A549 (cell line): Measurements from ENCODE around the gene RPL21. TPM values are rescaled to one million over a fixed set of nuclear protein-coding genes. Genes with fewer than 3 reads are reported as not detected.

Source experiments
- ATAC-seq, 2 experiments: fragments of 200-7000 bp in 1 of 2; fragments of >200 bp in 1 of 2; cut with Nextera tagmentation in 1 of 2; cut with Tn5 transposase in 1 of 2; 3 replicates each; pipeline versions ENCODE4 v1.8.0 to v1.9.1; 2018 to 2020; ENCODE audit warnings: mild to moderate bottlenecking in 1 of 2, moderate library complexity in 1 of 2
- CTCF ChIA-PET: fragments of 300-600 bp; sonication (Branson Sonifier 250); formaldehyde crosslinking; extraction: SDS; loops from one replicate; lab custom pipeline; 2021; ENCODE audit warnings: antibody characterized with exemption, inconsistent platforms; lab: Yijun Ruan, JAX
- POLR2A ChIA-PET: fragments of 350-600 bp; formaldehyde crosslinking; extraction: SDS; loops from one replicate; lab custom pipeline; 2021; ENCODE audit warnings: antibody characterized with exemption, inconsistent platforms; lab: Yijun Ruan, JAX
- DNase-seq, 2 experiments: peaks; one replicate each; pipeline versions ENCODE4 v3.0.0 to v3.0.0-alpha.2; 2011 to 2016; ENCODE audit warnings: low read depth in 1 of 2, low spot score in 1 of 2
- FAIRE-seq: peaks from 2 replicates; lab custom pipeline; 2011; peaks lifted over from hg19 to GRCh38; lab: Jason Lieb, UNC
- H3K27ac ChIP-seq, 2 experiments: fragments of >200 bp; sonication (Bioruptor Twin); formaldehyde crosslinking; 3 replicates each; pipeline ENCODE4 v1.5.1; 2016 to 2017
- H3K4me1 ChIP-seq: fragments of >200 bp; sonication (Bioruptor Twin); formaldehyde crosslinking; 3 replicates; pipeline ENCODE4 v1.6.1; 2016
- H3K4me2 ChIP-seq: fragments of >200 bp; sonication (Bioruptor Twin); formaldehyde crosslinking; 3 replicates; pipeline ENCODE4 v1.6.1; 2016
- H3K4me3 ChIP-seq: fragments of >200 bp; sonication (Bioruptor Twin); formaldehyde crosslinking; 3 replicates; pipeline ENCODE4 v1.5.1; 2016
- H3K9me3 ChIP-seq: fragments of >200 bp; sonication (Bioruptor Twin); formaldehyde crosslinking; 3 replicates; pipeline ENCODE4 v1.6.1; 2016
- CHD4 ChIP-seq: fragments of 200-600 bp; sonication (generic); IDR thresholded peaks from 2 replicates; pipeline ENCODE4 v1.6.1; 2016; ENCODE audit warnings: antibody characterized with exemption, mild to moderate bottlenecking, borderline replicate concordance
- EP300 ChIP-seq, 2 experiments: fragments of >200 bp; sonication (Bioruptor Twin); formaldehyde crosslinking; IDR thresholded peaks; 2 replicates in 1 of 2; 3 replicates in 1 of 2; pipeline ENCODE4 v1.6.1; 2016 to 2017
- FOSL2 ChIP-seq, 2 experiments: fragments of 450-650 bp in 1 of 2; fragments of >200 bp in 1 of 2; sonication (Bioruptor Twin) in 1 of 2; formaldehyde crosslinking; IDR thresholded peaks; 2 replicates each; pipeline versions ENCODE4 v1.5.0 to v1.6.1; 2016 to 2020; ENCODE audit warnings: mild to moderate bottlenecking in 1 of 2, moderate library complexity in 1 of 2
- GATA3 ChIP-seq: IDR thresholded peaks from 2 replicates; pipeline ENCODE4 v1.6.1; 2012; ENCODE audit warnings: borderline replicate concordance
- HDAC2 ChIP-seq: fragments of 200-600 bp; sonication (generic); IDR thresholded peaks from 2 replicates; pipeline ENCODE4 v1.6.1; 2016
- HEYL ChIP-seq: fragments of 250-450 bp; sonication (Bioruptor Pico); IDR thresholded peaks from 2 replicates; pipeline ENCODE4 v1.8.0; 2021; ENCODE audit warnings: mild to moderate bottlenecking, moderate library complexity
- HOXA7 ChIP-seq: fragments of 250-450 bp; sonication (Bioruptor Pico); IDR thresholded peaks from 2 replicates; pipeline ENCODE4 v1.5.0; 2020; ENCODE audit warnings: mild to moderate bottlenecking, moderate library complexity
- JUN ChIP-seq, 2 experiments: fragments of >200 bp; sonication (Bioruptor Twin); formaldehyde crosslinking; IDR thresholded peaks; 2 replicates in 1 of 2; 3 replicates in 1 of 2; pipeline ENCODE4 v1.6.1; 2016 to 2017
- JUNB ChIP-seq: fragments of >200 bp; sonication (Bioruptor Twin); formaldehyde crosslinking; IDR thresholded peaks from 2 replicates; pipeline ENCODE4 v1.6.1; 2016
- NPAS2 ChIP-seq: fragments of 250-450 bp; sonication (Bioruptor Pico); IDR thresholded peaks from 2 replicates; pipeline ENCODE4 v1.8.0; 2022; ENCODE audit warnings: mild to moderate bottlenecking, moderate library complexity, borderline replicate concordance
- PHF8 ChIP-seq: fragments of 200-600 bp; sonication (generic); IDR thresholded peaks from 2 replicates; pipeline ENCODE4 v1.6.1; 2016; ENCODE audit warnings: low read depth, mild to moderate bottlenecking, antibody characterized with exemption, moderate library complexity, borderline replicate concordance
- RARB ChIP-seq: fragments of 250-450 bp; sonication (Bioruptor Pico); IDR thresholded peaks from 2 replicates; pipeline ENCODE4 v1.8.0; 2021; ENCODE audit warnings: mild to moderate bottlenecking, moderate library complexity
- RCOR1 ChIP-seq: fragments of 150-350 bp; IDR thresholded peaks from 2 replicates; pipeline ENCODE4 v1.6.1; 2014; ENCODE audit warnings: antibody characterized with exemption, low read length, low read depth
- RNF2 ChIP-seq: fragments of 200-600 bp; sonication (generic); IDR thresholded peaks from 2 replicates; pipeline ENCODE4 v1.6.1; 2016; ENCODE audit warnings: low read depth, mild to moderate bottlenecking, antibody characterized with exemption, moderate library complexity, borderline replicate concordance
- TFCP2L1 ChIP-seq: fragments of 250-450 bp; sonication (Bioruptor Pico); IDR thresholded peaks from 2 replicates; pipeline ENCODE4 v1.5.0; 2021; ENCODE audit warnings: mild to moderate bottlenecking
- USF2 ChIP-seq: fragments of 450-650 bp; IDR thresholded peaks from 2 replicates; pipeline ENCODE4 v1.6.1; 2014; ENCODE audit warnings: antibody characterized with exemption
- ZC3H11A ChIP-seq: fragments of 450-650 bp; IDR thresholded peaks from 2 replicates; pipeline ENCODE4 v1.6.1; 2014; ENCODE audit warnings: antibody characterized with exemption, mild to moderate bottlenecking
- WGBS: methylation state at CpG from one replicate; pipeline ENCODE4 v1.1.6; 2017; ENCODE audit errors: missing lambda C conversion rate; 5-methylcytosine and 5-hydroxymethylcytosine counted together
- polyA plus RNA-seq, 4 experiments: library from polyadenylated mRNA; depleted of rRNA in 3 of 4; stranded (reverse); fragments of >200 nt; fragmentation: RNase III in 1 of 4; extraction: RNeasy Plus Mini Kit Qiagen cat#74134 plus additional on column Dnase treatment in 1 of 4; gene quantifications; 2 replicates in 3 of 4; 3 replicates in 1 of 4; pipeline ENCODE4 v1.2.3, GENCODE V29; 2011 to 2017
- TF ChIP-seq, protein P1 (sequence below): IDR thresholded peaks from 2 replicates; pipeline ENCODE4 v1.6.1; 2012; ENCODE audit warnings: low read depth, borderline replicate concordance
- TF ChIP-seq, protein P2 (sequence below): fragments of 200-600 bp; sonication (generic); IDR thresholded peaks from 2 replicates; pipeline ENCODE4 v1.6.1; 2016; ENCODE audit warnings: antibody characterized with exemption, mild to moderate bottlenecking, moderate library complexity
- TF ChIP-seq, protein P3 (sequence below): fragments of >200 bp; sonication (Bioruptor Twin); formaldehyde crosslinking; IDR thresholded peaks from 3 replicates; pipeline ENCODE4 v1.5.1; 2016
- TF ChIP-seq, protein P4 (sequence below): fragments of >200 bp; sonication (Bioruptor Twin); formaldehyde crosslinking; IDR thresholded peaks from 3 replicates; pipeline ENCODE4 v1.6.1; 2016

The RPL21 gene
- polyA plus RNA-seq, 2 of the 4 experiments (the other 2 are of a cell fraction), result 1,202 to 1,367 TPM

- DNase-seq (no peak), ATAC-seq (peak; percentile 13 to 27; a peak in 3 of 6 replicates), FAIRE-seq (no peak)
- Histone ChIP-seq H3K4me3 (no peak overlapping the region), H3K4me2 (no peak overlapping the region), H3K9me3 (no peaks in the 10 kb centered on the region), H3K27ac (no peak overlapping the region), H3K4me1 (peaks cover 15% of the 10 kb centered on the region; the same call in 2 of the 3 replicates)
- 88% methylated on average over 2 of the region's 2 CpGs for WGBS
- ChIA-PET POLR2A (no interaction called here), CTCF (no interaction called here)
- TF ChIP-seq JUN (IDR thresholded peaks at IDR 0.05) (no peak), NPAS2 (CRISPR knock-in tag) (no peak), RNF2 (no peak), GATA3 (no peak), HOXA7 (CRISPR knock-in tag) (no peak), PHF8 (no peak), FOSL2 (IDR thresholded peaks at IDR 0.05) (no peak), FOSL2 (CRISPR knock-in tag; IDR thresholded peaks at IDR 0.05) (no peak), CHD4 (no peak)
- TF ChIP-seq, protein P1, sequence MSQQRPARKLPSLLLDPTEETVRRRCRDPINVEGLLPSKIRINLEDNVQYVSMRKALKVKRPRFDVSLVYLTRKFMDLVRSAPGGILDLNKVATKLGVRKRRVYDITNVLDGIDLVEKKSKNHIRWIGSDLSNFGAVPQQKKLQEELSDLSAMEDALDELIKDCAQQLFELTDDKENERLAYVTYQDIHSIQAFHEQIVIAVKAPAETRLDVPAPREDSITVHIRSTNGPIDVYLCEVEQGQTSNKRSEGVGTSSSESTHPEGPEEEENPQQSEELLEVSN, result no peak
- TF ChIP-seq, protein P2, sequence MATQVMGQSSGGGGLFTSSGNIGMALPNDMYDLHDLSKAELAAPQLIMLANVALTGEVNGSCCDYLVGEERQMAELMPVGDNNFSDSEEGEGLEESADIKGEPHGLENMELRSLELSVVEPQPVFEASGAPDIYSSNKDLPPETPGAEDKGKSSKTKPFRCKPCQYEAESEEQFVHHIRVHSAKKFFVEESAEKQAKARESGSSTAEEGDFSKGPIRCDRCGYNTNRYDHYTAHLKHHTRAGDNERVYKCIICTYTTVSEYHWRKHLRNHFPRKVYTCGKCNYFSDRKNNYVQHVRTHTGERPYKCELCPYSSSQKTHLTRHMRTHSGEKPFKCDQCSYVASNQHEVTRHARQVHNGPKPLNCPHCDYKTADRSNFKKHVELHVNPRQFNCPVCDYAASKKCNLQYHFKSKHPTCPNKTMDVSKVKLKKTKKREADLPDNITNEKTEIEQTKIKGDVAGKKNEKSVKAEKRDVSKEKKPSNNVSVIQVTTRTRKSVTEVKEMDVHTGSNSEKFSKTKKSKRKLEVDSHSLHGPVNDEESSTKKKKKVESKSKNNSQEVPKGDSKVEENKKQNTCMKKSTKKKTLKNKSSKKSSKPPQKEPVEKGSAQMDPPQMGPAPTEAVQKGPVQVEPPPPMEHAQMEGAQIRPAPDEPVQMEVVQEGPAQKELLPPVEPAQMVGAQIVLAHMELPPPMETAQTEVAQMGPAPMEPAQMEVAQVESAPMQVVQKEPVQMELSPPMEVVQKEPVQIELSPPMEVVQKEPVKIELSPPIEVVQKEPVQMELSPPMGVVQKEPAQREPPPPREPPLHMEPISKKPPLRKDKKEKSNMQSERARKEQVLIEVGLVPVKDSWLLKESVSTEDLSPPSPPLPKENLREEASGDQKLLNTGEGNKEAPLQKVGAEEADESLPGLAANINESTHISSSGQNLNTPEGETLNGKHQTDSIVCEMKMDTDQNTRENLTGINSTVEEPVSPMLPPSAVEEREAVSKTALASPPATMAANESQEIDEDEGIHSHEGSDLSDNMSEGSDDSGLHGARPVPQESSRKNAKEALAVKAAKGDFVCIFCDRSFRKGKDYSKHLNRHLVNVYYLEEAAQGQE, result no peak
Observed at GRCh38 chr13:27259831-27260230, 8.5 kb downstream of the RPL21 start.

GRCh38 chr13:27261396-27261795 is 10.0 kb downstream of the RPL21 start:
- Histone ChIP-seq H3K4me3 (no peak overlapping the region), H3K9me3 (no peaks in the 10 kb centered on the region), H3K4me2 (no peak overlapping the region), H3K27ac (no peak overlapping the region), H3K4me1 (peaks cover 4% of the 10 kb centered on the region; the same call in 1 of the 3 replicates)
- ChIA-PET POLR2A (no interaction called here), CTCF (no interaction called here)
- no peak for FAIRE-seq
- 57% methylated on average over 5 of the region's 5 CpGs for WGBS
- ATAC-seq, result no peak
- TF ChIP-seq, protein P3, sequence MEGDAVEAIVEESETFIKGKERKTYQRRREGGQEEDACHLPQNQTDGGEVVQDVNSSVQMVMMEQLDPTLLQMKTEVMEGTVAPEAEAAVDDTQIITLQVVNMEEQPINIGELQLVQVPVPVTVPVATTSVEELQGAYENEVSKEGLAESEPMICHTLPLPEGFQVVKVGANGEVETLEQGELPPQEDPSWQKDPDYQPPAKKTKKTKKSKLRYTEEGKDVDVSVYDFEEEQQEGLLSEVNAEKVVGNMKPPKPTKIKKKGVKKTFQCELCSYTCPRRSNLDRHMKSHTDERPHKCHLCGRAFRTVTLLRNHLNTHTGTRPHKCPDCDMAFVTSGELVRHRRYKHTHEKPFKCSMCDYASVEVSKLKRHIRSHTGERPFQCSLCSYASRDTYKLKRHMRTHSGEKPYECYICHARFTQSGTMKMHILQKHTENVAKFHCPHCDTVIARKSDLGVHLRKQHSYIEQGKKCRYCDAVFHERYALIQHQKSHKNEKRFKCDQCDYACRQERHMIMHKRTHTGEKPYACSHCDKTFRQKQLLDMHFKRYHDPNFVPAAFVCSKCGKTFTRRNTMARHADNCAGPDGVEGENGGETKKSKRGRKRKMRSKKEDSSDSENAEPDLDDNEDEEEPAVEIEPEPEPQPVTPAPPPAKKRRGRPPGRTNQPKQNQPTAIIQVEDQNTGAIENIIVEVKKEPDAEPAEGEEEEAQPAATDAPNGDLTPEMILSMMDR, result no peak
- no peak for TF ChIP-seq ZC3H11A
- TF ChIP-seq, protein P4, sequence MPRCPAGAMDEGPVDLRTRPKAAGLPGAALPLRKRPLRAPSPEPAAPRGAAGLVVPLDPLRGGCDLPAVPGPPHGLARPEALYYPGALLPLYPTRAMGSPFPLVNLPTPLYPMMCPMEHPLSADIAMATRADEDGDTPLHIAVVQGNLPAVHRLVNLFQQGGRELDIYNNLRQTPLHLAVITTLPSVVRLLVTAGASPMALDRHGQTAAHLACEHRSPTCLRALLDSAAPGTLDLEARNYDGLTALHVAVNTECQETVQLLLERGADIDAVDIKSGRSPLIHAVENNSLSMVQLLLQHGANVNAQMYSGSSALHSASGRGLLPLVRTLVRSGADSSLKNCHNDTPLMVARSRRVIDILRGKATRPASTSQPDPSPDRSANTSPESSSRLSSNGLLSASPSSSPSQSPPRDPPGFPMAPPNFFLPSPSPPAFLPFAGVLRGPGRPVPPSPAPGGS, result no peak
- TF ChIP-seq USF2, result no peak
- no peak for TF ChIP-seq EP300 (IDR thresholded peaks at IDR 0.05)
- TF ChIP-seq HDAC2, result no peak
- TF ChIP-seq HEYL, result no peak
- no peak for TF ChIP-seq TFCP2L1 (CRISPR knock-in tag)
- no peak for TF ChIP-seq RARB (CRISPR knock-in tag)
- TF ChIP-seq RCOR1, result no peak
- no peak for TF ChIP-seq JUNB
- no peak for DNase-seq
